Measurements from ENCODE around the gene ASZ1.

Gene ASZ1

DNA sequence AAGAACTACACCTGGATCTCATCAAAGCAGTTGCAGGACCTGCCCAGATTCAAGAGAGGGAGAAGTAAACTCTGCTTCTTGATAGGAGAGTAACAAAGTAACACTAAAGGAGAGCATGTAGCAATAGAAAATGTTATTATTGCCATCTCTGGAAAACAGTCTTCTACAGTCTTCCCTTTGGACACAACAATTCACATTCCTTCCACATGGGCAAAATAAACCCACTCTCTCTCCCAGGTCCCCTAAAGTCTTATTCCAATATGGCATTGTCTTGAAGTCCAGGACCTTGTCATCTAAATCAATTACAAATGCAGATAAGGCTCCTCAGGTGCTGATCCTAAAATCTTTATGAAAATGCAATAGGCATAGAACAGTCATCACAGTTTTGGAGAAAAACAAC, 94.1 kb downstream of the ASZ1 start:
- no peak for DNase-seq

- DNase-seq: no peak
Measured at GRCh38 chr7:117332031-117332430, 95.3 kb downstream of the ASZ1 start.

GRCh38 chr7:117325836-117326235, 101.5 kb downstream of the ASZ1 start:
- DNase-seq: no peak

- DNase-seq: no peak
Measured at GRCh38 chr7:117324960-117325359, 102.3 kb downstream of the ASZ1 start.

GRCh38 chr7:117323851-117324711, 103.2 kb downstream of the ASZ1 start:
- no peak for DNase-seq

DNA sequence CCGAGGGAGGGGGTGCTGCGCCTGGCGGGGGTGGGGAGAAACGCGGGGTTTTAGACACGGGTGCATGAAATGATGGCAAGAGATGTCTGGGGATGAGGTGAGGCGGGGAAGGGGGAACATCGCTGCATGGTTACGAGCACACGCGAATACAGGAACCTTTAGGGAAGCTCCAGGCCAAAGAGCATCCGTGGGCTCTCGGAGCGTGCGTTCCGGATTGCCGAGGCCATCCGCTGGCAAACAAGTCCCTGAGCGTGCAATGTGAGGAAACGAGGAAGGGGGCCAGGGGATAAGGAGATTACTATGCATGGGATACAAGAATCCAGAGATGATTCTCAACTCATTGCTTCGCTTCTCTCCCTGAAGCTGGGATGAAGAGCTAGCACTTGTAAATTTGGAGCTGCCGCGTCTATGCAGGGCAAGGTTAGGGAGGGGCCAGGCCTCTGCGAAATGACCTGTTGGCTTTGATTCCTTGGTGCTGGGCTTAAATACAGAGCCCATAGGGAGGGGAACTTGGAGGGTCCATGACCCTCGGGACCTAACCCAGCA, 103.9 kb downstream of the ASZ1 start:
- no peak for DNase-seq

- DNase-seq: no peak
Measured at GRCh38 chr7:117322741-117323304, 104.5 kb downstream of the ASZ1 start, which contains the start of gene WNT2. TSS of gene WNT2 (minus strand) at chr7:117323058. CDS start at chr7:117322989, 69 bp downstream.

DNA sequence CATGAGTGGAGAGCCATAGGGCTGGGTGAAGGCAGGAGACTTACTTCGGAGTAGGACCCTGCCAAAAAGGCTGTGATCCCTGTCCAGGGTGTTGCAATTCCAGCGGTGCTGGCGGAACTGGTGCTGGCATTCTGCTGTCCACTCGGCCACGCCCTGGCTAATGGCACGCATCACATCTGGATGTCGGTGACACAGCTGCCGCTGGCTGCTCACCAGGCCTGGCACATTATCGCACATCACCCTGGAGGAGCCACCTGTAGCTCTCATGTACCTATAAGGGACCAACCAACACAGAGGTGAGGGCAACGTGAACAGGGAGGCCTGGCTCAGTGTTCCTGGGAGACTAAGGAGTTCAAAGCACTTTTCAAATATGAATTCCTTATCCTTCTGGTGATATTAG, 106.8 kb downstream of the ASZ1 start:
- DNase-seq: no peak

DNA sequence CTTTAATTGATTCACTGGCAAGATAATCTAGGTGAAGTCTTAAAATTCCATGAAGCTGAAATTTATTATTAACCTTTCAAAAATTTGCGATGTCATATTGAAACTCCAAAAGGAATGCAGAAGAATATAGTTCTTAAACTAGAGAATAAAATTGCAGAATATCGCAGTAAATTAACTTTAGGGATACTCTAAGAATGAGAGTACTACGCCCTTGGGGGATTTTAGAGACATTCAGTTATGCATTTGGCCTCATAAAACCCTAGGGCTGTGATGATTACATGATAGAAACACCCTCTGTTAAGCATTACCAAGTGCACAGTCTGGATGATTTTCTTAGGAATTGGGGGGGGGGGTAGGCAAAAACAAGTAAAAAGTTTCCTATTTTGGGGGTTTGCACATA, 108.1 kb downstream of the ASZ1 start:
- no peak for DNase-seq

GRCh38 chr7:117313582-117313981, 113.7 kb downstream of the ASZ1 start:
- no peak for DNase-seq
